HG03432 (cell line): ENCODE results near the gene CLP1.
"Not testable (repeated sequence)": the region's sequence is repeated elsewhere in the genome, so short reads cannot be mapped to it uniquely, and the experiment has no call there.

ENCODE experiments used
- ATAC-seq: cut with Tn5 transposase; IDR thresholded peaks from one replicate; pipeline ENCODE4 v1.9.1; 2021; ENCODE audit warnings: mild to moderate bottlenecking, moderate library complexity; ENCODE audit not compliant: unreplicated experiment

Gene CLP1

DNA sequence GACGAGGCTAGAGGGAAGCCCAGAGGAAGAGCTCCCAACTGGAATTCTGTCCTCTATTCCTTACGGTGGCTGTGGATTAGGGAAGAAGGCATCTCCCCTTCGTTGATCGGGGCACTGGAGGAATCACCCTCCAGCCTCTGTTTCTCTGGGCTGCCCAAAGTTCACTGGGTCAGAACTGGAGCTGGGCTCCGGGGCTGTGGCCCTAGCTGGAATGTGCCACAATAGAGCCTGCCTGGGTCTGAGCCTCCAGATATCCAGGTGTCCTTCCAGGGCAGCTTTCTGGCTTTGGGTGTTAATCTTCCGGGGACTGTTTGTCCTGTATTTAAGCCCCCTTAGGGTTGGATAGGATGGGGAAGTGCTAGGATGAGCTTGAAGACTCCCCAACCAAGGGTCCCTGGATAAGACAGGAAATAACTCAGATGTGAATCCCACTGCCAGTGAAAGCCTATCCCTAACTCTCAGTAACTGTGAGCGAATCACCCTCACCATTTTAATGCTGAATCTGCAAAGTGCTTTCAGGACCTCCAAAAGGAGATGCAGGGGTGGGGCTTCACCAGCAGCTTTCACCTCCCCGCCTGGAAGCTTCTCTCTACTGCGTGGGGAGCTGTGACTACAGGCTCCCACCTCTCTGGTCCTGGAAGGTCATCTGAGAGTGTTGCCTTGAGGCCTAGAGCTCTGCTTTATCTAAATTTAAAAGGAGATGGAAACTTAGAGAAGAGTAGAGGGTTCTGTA is 17.3 kb upstream of the CLP1 start:
- ATAC-seq: no peak

DNA sequence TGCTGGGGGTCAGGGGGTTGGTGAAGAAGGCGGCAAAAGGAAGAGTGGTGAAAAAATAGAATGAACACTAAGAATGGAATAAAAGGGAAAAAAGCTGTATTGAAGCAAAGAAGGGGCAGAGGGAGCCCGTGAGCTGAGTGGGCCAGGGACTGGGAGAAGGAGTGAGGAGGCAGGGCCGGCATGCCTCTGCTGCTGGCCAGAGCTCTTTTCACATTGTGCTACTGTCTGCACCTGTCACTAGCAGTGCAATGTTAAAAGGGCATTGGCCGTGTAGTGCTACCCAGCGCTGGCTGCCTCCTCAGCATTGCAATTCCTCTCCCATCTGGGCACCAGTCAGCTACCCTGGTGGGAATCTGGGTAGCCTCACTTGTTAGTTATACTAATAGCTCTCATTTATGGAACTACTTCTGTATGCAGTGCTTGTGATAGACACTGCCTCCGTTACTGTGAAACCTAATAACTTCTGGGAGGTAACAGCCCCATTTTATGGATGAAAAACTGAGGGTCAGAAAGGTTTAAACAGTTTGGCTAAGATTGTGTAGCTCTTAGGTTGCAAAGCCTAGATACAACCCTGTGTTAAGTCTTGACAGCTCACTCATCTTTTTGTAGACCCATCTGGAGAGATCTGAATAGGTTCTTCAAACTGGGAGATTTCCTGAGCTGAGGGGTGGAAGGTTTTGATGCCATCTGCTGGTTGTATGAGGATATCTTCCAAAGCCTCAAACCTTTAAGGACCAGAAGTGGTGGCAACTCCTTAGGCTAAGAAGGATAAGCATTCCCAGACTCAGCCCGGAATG is 16.4 kb upstream of the CLP1 start:
- no peak for ATAC-seq

DNA sequence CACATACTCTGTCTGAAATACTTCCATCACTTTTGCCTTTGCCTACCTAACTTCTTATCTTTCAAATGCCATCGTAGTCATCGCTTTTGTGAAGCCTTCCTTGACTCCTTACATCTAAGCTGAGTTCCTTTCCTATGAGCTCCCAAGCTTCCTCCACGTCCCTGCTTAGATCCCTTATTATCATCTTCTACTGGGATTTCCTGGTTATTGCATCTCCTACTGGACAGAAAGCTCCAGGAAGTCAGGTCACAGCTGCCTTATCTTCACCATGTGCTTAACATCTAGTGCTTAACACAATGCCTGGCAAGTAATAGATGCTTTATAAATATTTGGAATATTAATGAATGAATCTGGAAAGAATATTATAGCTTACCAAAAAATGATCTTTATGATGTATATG is 13.8 kb upstream of the CLP1 start:
- no peak for ATAC-seq

DNA sequence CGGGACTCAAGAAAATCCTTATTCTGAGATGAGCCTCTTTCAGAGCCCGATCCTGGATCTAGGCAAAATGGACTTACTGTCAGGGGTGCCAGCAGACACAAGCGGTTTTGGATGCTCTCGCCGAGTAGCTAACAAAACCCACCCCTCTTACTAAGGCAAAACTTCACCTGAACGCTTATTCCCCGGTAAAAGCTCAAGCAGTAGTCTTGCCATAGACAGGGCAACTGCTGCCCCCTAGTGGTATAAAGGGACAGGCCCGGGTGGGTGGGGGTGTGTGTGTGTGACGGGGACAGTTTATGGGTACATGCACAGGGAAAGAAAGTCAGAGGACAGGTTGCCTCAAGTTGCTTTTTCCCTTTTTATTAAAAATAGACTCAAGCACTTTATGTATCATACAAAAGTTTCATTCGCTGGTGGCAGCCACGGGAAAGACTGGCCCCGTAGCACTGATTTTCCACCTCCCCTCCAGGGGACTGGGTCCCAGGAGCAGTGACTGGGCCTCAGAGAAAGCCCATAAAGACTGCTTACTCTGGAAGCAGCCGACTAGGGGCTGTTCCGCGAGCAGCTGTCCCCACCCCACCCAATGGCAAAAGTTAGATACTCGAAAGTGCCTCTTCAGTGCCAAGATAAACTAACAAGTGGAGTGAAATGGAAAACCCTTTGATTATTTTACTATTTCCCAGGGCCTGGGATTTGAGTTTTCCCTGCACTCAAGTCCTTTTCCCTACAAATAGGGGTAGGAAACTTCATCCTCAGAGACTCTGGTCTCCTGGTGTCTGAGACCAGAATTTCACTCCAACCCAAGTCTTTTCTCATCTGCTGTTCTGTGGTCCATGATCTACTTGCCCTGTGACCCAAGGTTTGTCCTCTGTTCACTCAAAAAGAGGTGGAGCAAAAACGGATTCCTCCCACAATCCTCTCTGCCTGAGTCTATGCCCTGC is 12.5 kb upstream of the CLP1 start:
- peak; percentile 56 for ATAC-seq

DNA sequence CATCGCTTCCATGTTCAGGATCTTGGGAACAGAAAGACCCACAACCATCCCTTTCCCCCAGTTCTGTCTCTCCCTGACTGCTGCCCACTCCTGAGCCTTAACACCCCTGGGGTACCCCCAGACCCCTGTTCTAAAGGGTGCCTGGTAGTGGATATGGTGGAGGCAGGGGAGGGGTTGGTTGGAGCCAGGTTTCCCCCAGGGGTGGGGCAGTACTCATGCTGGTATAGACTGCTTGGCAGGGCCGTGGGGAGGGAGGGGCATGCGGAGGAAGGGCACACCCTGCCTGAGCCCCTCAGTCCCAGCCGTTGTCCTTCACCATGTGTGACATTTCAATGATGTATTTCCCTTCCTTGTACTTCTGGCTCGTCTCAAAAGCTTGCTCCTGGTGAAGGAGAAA is 11.9 kb upstream of the CLP1 start:
- ATAC-seq: no peak

DNA sequence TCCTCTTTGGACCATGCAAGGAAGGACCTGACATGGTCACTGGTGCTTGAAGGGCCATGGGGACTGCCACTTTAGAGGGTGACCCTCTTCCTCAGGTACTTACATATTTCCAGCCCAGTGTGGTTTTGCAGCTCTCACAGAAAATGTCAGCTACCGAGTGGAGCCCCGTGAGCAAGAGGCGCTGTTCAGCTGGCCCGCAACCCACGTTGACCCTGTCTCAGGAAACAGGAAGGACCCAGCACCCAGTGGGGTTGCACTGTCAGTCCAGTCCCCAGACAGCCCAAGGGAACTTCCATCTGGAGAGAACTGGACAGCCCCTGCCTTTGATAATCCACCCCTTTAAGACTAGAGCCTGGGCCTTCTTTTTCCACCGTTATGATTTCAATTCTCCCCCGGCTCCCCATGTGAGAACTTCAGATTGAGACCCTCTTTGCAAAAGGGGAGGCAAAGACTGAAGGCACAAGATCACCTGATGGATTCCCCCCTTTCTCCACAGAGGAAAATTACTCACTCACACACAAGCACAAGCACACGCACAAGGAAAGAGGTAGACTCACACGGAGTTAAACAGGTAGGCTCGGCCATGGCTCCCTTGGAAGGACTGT is 11.3 kb upstream of the CLP1 start:
- ATAC-seq: peak; percentile 22

DNA sequence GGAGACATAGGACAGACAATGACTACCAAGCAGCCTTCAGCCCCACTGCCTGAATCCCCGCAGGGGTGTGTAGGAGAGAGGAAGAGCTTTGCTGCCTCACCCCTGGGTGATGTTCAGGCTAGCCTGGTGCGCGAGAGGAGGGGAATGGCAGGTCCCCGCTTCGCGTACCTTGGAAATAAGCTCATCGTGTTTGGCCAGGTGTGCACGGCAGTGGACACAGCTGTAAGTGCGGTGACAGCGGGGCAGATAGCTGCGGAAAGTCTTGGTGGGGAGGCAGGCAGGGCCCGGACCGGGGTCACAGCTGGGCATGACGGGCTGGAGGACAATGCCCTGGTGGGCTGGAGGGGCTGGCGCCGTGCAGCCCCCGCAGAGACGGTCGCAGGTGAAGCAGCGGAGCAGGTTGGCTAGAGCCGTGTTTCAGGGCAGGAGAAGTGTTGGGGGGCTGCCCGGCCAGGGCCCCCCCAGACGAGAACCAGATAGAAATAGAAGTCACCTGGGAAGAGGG is 10.7 kb upstream of the CLP1 start:
- ATAC-seq: no peak

DNA sequence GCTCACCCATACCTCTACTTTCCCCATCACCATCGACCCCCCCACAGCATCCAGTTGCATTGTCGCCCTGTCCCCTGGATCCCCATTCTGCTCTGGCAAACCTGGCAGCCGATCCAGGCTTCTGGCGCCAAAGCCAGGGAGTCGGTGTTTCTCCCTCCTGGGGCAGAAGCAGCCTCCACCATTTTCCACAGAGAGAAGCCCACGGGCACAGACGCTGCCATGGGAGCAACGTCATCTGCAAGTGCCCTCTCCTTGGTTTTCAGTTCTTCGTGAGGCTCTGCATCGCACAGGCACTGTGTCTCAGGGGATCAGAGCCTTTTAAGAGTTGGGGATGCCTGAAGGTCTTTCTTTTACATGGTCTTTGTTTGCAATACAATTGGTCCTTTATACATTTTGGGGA is 10.2 kb upstream of the CLP1 start:
- ATAC-seq: no peak

DNA sequence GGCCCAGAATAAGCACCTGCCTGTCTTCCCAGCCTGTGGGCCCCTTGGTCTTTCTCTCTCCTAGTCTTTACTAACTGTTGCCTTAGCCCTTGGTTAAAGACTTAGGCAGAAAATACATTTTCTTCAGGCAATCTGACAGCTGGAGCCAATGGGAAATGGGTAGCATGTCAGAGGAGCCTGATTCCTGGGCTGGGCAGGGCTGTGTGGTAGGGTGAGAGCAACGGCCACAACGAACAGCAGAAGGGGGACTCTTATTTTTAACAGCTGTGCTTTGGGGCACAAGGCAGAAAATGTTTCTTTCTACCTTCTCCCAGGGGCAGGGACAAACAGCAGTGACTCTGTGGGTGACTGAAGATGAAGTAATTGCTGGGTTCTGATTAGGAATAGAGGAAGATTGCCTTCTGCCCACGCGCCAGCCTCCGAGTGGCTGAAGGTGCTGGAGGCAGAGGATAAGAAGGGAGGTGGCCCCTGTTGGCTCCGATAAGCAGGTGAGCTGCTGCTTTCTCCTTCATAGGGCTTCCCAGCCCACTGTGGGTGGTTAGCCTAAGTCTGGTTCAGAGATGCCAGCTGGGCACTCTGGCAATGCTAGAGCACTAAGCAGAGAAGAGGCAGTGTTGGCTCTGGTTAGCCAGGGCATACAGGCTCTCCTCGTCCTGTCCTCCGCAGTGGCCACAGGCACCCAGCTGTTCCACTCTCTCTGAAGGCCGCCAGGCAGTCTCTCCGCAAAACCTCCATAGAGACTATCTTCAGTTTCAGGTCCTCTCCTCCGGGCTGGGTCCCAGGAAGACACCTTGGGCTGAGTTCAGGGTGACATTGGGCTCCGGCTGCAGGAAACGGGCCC is 9.4 kb upstream of the CLP1 start:
- ATAC-seq: no peak

DNA sequence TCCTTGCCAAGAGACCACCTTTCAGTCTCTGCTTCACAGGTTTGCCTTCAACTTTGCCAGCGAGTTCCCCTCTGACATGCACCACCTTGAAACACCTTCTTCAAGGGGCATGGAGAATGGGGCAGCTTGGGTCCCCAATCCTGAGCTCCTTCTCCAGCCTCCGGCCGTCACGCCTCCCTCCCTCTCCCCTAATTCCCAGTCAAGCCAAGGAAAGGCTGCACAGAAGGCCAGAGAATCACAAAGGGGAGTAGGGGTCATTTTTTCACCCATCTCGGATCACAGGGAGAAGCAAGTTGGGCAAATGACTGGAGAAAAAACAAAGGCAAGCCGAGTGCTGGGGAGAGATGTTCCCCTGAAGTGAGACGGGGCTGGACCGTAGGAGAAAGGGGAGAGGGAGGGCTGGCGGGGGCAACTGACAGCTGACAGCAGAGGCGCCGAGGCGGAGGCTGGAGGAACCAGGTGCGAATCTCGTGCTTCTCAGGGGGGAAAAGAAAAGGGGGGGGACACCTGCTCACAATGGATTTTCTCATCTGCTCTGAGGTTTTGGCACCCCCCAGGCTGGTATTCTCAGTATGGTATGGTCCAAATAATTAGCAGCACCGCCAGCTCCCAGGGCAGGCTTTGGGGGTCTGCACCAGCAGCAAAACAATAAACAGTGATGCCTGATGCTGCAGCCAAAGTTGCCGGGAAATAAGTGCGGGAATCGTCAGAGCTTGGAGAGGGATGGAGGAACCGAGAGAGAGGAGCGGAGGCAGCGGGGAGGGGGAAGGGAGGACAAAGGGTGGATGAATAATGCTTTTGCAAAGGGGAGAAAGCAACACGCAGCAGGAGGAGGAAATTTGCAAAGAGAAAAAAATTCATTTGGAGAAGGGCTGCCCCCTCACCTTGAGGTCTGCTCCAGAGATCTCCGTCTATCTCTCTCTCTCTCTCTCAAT is 8.5 kb upstream of the CLP1 start:
- no peak for ATAC-seq

DNA sequence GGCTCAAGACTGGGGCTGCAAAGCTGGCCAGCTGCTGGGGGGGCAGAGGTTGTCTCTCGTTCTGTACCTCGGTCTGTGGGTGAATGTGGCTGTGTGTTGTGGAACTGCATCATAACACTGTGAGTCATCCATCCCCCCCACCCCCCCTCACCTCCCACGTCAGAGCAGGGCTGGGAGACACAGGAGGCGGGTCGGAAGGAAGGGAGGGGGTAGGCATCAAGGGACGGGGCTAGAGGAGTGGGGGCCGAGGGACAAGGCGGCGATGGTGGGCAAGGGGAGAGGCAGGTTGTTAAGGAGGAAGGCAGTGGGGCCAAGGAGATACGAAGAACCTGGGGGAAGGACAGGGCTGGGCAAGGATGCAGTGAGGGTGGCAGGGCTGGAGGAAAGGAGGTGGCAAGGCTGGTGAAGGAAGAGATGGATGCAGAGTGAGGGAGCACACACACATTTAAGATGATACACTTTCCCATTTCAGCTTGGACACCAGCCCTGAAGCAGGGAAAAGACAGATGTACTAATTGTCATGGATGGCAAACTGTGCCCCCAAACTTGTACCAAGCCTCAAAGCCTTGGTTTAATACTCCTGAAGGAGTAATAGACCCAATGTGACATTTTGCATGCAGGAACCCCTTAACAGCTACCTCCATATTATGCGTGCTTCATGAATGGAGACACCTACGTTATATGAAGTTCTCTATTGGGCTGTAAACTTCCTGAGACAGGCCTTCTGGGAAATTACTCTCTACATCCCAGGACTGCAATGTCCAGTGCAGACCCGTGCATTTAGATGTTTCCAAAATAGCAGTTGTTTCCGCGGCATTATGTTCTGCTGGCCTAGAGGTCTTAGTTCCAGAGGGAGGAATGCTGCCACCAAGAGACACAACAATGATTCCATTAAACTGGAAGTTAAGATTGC is 7.5 kb upstream of the CLP1 start, which contains the start of gene YPEL4:
Gene YPEL4 (minus strand): TSS at position 87 of the 913 bp plus-strand sequence. CDS start 2,805 bp downstream, outside the sequence.
- peak; percentile 34 for ATAC-seq

DNA sequence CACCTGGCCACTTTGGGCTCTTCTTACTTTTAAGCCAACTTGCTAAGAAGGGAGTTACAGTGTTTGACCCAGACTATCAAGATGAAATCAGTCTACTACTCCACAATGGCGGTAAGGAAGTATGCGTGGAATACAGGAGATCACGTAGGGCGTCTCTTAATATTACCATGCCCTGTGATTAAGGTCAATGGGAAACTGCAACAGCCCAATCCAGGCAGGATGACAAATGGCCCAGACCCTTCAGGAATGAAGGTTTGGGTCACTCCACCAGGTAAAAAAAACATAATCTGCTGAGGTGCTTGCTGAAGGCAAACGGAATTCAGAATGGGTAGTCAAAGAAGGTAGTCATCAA is 6.8 kb upstream of the CLP1 start:
- ATAC-seq: no peak

DNA sequence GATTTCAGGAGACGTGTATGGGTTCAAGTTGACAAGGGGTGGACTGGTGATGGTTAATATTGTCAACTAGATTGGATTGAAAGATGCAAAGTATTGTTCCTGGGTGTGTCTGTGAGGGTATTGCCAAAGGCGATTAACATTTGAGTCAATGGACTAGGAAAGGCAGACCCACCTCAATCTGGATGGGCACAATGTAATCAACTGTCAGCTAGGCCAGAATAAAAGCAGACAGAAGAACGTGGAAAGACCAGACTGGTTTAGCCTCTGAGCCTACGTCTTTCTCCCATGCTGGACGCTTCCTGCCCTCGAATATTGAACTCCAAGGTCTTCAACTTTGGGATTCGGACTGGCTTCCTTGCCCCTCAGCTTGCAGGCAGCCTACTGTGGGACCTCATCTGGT is 6.2 kb upstream of the CLP1 start:
- ATAC-seq: no peak

DNA sequence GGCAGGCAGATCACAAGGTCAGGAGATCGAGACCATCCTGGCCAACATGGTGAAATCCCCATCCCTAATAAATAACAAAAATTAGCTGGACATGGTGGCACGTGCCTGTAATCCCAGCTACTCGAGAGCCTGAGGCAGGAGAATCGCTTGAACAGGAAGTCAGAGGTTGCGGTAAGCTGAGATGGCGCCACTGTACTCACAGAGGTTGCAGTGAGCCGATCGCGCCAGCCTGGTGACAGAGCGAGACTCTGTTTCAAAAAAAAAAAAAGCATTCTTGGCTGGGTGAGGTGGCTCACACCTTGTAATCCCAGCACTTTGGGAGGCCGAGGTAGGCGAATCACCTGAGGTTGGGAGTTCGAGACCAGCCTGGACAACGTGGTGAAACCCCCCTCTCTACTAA is 5.3 kb upstream of the CLP1 start:
- not testable (repeated sequence) for ATAC-seq

DNA sequence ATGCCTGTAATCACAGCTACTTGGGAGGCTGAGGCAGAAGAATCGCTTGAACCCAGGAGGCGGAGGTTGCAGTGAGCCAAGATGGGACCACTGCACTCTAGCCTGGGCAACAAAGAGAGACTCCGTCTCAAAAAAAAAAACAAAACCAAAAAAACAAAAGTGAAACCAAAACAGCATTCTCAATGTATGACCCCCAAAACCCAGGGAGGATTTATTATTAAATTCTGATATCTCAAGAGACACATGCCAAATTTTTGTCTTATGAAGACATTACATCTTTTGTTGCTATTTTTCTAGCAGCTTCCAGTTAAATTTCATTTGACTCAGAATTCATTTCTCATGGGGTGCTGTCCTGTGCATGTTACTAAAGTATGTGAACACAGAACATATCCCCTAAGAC is 4.9 kb upstream of the CLP1 start:
- ATAC-seq: no peak

DNA sequence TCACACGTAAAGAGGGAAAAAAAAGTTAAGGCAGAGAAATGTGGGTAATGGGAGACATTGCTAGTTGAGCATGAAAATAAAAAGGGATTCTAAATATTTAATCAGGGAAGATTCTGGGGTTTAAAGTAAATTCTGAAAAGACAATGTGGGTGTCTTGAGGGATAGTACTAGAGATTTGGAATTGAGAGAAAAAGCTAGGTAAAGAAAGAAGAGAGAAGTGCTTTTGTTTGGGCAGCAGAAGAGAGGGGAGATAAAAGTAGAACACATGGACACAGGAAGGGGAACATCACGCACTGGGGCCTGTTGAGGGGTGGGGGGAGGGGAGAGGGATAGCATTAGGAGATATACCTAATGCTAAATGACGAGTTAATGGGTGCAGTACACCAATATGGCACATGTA is 4.4 kb upstream of the CLP1 start:
- no peak for ATAC-seq

DNA sequence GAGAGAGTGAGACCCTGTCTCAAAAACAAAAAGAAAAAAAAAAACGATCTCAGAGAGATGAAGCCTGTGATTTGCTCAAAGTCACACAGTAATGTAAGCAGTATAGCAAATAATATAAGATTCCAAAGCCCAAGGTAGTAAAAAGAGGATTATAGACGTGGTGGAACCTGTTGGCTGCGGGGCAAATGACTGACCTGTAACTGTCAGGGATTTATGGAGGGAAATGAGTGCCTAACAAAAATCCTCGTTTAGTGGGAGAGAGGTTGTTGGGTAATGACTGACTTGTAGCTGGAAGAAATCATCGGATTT is 723 bp upstream of the CLP1 start:
- no peak for ATAC-seq

DNA sequence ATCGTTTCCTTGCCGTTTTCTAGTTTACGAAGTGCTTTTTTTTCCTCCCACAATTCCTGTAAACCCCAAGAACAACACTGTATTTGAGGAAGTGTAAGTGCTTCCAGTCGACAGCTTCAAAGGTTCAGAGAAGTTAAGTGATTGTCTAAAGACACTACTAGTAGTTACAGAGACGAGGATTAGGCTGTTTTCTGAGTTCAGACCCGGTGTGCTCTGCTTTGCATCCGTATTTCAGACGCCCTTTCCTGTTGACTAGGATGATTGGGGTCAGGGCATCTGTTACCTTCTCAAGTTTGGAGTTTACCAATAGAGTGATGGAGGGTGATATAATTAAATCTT is 430 bp downstream of the CLP1 start:
- no peak for ATAC-seq
